Smooth muscle cell (in vitro differentiated cells): ENCODE data around the gene KIF21B. TPM values are rescaled to one million over a fixed set of nuclear protein-coding genes. Genes with fewer than 3 reads are reported as not detected.
A peak's percentile ranks its signal among the peaks of the same experiment; 100 is the strongest.

Experiments used
- DNase-seq: peaks from one replicate; lab custom pipeline; 2025; ENCODE audit not compliant: unreplicated experiment; lab: John Stamatoyannopoulos, UW
- H2AFZ ChIP-seq: fragments of 200-600 bp; sonication (generic); 2 replicates; pipeline ENCODE4 v1.6.0; 2016; ENCODE audit warnings: antibody characterized with exemption, low read depth, mild to moderate bottlenecking
- H3F3A ChIP-seq: fragments of 200-600 bp; sonication (generic); 2 replicates; pipeline ENCODE4 v1.6.0; 2017; ENCODE audit warnings: antibody characterized with exemption, low read depth
- H3K27ac ChIP-seq: fragments of 200-600 bp; sonication (generic); 2 replicates; pipeline ENCODE4 v1.5.1; 2016; ENCODE audit warnings: low read depth, mild to moderate bottlenecking
- H3K27me3 ChIP-seq: fragments of 200-600 bp; sonication (generic); 2 replicates; pipeline ENCODE4 v1.6.1; 2016; ENCODE audit warnings: low read depth, mild to moderate bottlenecking
- H3K36me3 ChIP-seq: fragments of 200-600 bp; sonication (generic); 2 replicates; pipeline ENCODE4 v1.5.1; 2016; ENCODE audit warnings: low read depth
- H3K4me1 ChIP-seq: fragments of 200-600 bp; sonication (generic); 2 replicates; pipeline ENCODE4 v1.5.1; 2016; ENCODE audit warnings: low read depth
- H3K4me2 ChIP-seq: fragments of 200-600 bp; sonication (generic); 2 replicates; pipeline ENCODE4 v1.6.0; 2016; ENCODE audit warnings: mild to moderate bottlenecking
- H3K4me3 ChIP-seq: fragments of 200-600 bp; sonication (generic); 2 replicates; pipeline ENCODE4 v1.5.1; 2016; ENCODE audit warnings: mild to moderate bottlenecking
- H3K79me2 ChIP-seq: fragments of 200-600 bp; sonication (generic); 2 replicates; pipeline ENCODE4 v1.6.0; 2016; ENCODE audit warnings: low read depth, mild to moderate bottlenecking
- H3K9ac ChIP-seq: fragments of 200-600 bp; sonication (generic); 2 replicates; pipeline ENCODE4 v1.6.0; 2016; ENCODE audit warnings: low read depth
- H3K9me3 ChIP-seq: fragments of 200-600 bp; sonication (generic); replicated peaks from 2 replicates; pipeline ENCODE4 v1.5.1; 2016; ENCODE audit warnings: low read depth
- H4K20me1 ChIP-seq: fragments of 200-600 bp; sonication (generic); 2 replicates; pipeline ENCODE4 v1.6.0; 2016; ENCODE audit warnings: low read depth
- CTCF ChIP-seq: fragments of 200-600 bp; sonication (generic); IDR thresholded peaks from 2 replicates; pipeline ENCODE4 v1.5.1; 2017; ENCODE audit warnings: borderline replicate concordance, mild to moderate bottlenecking, antibody characterized with exemption; ENCODE audit not compliant: insufficient read depth, poor library complexity, severe bottlenecking
- WGBS: methylation state at CpG from one replicate; pipeline ENCODE4 v1.1.7; 2016; ENCODE audit warnings: low lambda C conversion rate; 5-methylcytosine and 5-hydroxymethylcytosine counted together
- polyA plus RNA-seq: library from polyadenylated mRNA; unstranded; fragments of >200 nt; fragmentation: Nextera tagmentation; extraction: Ambion mirVana; gene quantifications from 2 replicates; pipeline ENCODE4 v1.2.1, GENCODE V29; 2016
- total RNA-seq: library from RNA; depleted of rRNA; stranded (reverse); fragments of >200 nt; gene quantifications from 2 replicates; pipeline ENCODE4 v1.2.3, GENCODE V29; 2014

Gene KIF21B
- total and polyA plus RNA-seq, 2 experiments from 2014 or later, result 1.0 to 1.9 TPM

DNA sequence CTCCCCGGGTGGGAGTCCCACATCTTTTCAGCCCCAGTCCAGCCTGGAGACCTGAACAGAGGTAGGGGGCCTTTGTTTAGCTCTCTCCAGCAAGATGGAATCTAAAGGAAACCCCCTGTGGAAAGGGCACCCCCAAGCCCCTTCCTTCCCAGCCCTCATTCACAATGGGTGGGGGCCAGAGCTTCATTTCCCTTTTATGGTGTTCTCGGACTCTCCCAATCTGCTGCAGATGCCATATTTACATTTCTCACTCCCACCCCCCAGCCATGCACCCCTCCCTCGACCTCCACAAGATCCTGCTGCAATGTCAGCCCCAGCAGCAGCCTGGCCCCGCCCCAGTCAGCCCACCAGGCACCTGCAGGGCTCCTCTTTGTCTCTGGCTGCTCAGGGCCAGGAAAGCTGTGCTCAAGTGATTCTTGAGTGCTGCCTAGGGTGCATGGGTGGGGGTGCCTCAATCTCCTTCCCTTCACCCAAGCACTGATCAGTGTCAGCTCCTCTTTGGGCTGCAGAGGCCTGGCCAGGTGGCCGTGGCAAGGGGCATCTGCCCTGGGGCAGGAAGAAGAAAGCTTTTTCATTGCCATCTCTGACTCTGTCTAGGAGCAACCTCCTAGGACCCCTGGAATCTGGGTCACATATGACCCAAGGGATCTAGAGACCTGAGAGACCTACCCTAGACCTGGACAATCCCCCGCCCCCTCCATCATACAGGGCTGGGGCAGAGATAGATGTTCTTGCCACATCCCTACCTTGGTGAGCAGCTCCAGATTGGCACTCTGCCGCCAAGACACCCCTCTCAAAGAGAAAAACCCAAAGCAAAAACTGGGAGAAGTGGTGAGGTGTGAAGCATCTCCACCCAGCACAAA lies 1.7 kb downstream of the KIF21B start:
- Histone ChIP-seq H3K27me3 (no peaks in the 10 kb centered on the region), H4K20me1 (no peaks in the 10 kb centered on the region), H3F3A (peaks cover 5% of the 10 kb centered on the region), H3K4me3 (no peak overlapping the region), H3K79me2 (no peaks in the 10 kb centered on the region), H3K4me2 (peak overlapping the region; percentile 99), H3K4me1 (peaks cover 56% of the 10 kb centered on the region), H3K9me3 (no peaks in the 10 kb centered on the region), H3K27ac (no peak overlapping the region), H3K9ac (no peak overlapping the region), H2AFZ (no peak overlapping the region), H3K36me3 (no peaks in the 10 kb centered on the region)
- TF ChIP-seq CTCF, result no peak
- 75% methylated on average over 7 of the region's 7 CpGs for WGBS
- no peak for DNase-seq

DNA sequence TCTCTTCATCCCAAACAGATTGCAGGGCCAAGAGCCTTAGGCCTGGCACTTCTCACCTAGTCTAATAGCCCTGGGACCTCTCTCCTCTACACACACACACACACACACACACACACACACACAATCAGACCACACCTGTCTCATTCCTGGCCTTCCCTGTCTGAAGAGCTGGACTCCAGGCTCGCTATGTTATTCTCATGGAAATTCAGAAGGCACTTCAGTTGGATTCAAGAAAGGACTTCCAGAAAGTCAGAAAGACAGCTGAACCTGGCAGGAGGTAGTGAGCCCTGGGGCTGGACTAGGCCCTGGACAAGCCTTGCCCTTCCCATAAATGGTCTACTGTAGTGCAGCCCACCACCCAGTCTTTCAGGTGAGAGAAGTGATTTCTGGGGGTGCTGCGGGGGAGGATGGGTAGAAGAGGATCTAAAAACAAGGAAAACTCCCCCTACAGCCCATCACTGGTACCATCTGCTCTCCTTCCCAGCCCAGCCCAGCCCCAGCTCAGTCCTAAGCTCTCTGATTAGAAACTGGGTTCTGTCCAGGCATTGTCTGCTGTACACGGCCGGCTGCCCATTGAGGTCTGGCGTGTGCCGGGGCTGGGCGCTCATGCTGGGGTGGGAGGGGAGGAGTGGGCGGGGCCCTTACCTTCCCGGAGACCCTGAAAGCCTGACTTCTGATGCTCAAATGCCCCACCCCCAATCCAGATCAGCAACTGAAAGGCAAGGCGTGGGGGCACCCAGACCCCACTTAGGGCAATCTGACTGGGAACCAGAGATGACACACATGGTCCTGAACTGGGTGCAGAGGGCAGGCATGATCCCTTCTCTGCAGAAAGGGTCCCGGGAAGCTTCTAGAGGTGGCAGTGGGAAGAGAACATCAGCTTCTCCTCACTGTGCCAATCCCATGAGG lies 2.5 kb downstream of the KIF21B start:
- H3K9ac ChIP-seq, result no peak overlapping the region
- WGBS, result 50% methylated on average over 8 of the region's 11 CpGs
- no peak for DNase-seq
- no peak overlapping the region for H2AFZ ChIP-seq
- no peaks in the 10 kb centered on the region for H3K36me3 ChIP-seq
- peak overlapping the region; percentile 1 for H3K4me2 ChIP-seq
- TF ChIP-seq CTCF, result peak; percentile 29
- H3K4me3 ChIP-seq, result no peak overlapping the region
- H3F3A ChIP-seq, result peaks cover 5% of the 10 kb centered on the region
- H3K27ac ChIP-seq, result no peak overlapping the region
- no peaks in the 10 kb centered on the region for H3K79me2 ChIP-seq
- H3K9me3 ChIP-seq, result no peaks in the 10 kb centered on the region
- H3K27me3 ChIP-seq, result no peaks in the 10 kb centered on the region
- H4K20me1 ChIP-seq, result no peaks in the 10 kb centered on the region
- peaks cover 60% of the 10 kb centered on the region for H3K4me1 ChIP-seq

GRCh38 chr1:201020040-201020591 lies 3.4 kb downstream of the KIF21B start:
- 79% methylated on average over 4 of the region's 4 CpGs for WGBS
- Histone ChIP-seq H3K36me3 (no peaks in the 10 kb centered on the region), H2AFZ (no peak overlapping the region), H3K27me3 (no peaks in the 10 kb centered on the region), H3K4me2 (peak overlapping the region; percentile 1), H3K9me3 (no peaks in the 10 kb centered on the region), H3K4me3 (no peak overlapping the region), H3K4me1 (peaks cover 62% of the 10 kb centered on the region), H3K79me2 (no peaks in the 10 kb centered on the region), H3F3A (peaks cover 6% of the 10 kb centered on the region), H3K27ac (no peak overlapping the region), H3K9ac (no peak overlapping the region), H4K20me1 (no peaks in the 10 kb centered on the region)
- no peak for TF ChIP-seq CTCF
- no peak for DNase-seq
